ENCODE measurements around the gene PRR30.

The PRR30 gene

DNA sequence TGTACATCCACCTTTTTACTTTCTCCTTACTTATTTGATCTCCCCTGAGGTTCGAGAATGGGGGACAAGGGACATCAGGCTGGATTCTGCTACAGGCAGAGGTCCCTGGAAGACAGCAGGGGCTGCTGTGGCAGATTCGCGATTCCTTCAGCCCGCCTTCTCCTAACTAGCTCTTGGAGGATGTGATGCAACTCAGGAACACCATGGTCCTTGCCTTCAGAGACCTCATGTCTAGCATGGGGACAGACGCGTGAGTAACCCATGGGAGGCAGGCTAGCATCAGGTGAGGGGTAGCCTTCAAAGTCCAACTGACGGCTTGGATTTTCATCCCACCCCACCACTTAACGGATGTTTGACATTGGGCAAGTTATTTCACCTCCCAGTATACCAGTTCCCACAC is 8.7 kb upstream of the PRR30 start:
- no peak for DNase-seq (ENCODE audit: low read depth in 2 of 2)
- H3K4me3 ChIP-seq (replicated peaks in 1 of 2; ENCODE audit: low read depth in 2 of 2, low read length in 2 of 2), result no peak overlapping the region
- TF ChIP-seq, protein P1, sequence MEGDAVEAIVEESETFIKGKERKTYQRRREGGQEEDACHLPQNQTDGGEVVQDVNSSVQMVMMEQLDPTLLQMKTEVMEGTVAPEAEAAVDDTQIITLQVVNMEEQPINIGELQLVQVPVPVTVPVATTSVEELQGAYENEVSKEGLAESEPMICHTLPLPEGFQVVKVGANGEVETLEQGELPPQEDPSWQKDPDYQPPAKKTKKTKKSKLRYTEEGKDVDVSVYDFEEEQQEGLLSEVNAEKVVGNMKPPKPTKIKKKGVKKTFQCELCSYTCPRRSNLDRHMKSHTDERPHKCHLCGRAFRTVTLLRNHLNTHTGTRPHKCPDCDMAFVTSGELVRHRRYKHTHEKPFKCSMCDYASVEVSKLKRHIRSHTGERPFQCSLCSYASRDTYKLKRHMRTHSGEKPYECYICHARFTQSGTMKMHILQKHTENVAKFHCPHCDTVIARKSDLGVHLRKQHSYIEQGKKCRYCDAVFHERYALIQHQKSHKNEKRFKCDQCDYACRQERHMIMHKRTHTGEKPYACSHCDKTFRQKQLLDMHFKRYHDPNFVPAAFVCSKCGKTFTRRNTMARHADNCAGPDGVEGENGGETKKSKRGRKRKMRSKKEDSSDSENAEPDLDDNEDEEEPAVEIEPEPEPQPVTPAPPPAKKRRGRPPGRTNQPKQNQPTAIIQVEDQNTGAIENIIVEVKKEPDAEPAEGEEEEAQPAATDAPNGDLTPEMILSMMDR (IDR thresholded peaks at IDR 0.05; ENCODE audit: low read depth, low read length), result no peak

DNA sequence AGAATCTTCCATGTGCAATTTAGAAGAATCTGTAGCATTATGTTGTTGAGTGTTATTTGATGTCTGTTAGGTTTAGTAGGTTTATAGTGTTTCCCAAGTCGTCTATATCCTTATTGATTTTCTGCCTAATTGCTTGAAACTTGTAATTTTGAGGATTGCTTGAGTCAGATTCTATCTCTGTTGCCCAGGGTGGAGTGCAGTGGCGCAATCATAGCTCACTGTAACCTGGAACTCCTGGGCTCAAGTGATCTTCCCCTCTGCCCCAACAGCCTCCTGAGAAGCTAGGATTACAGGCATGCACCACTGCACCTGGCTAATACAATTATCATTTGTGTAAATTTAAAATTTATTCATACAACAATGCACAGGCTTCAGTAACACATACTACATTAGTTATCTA is 6.5 kb upstream of the PRR30 start:
- H3K4me3 ChIP-seq (replicated peaks in 1 of 2; ENCODE audit: low read depth in 2 of 2, low read length in 2 of 2), result no peak overlapping the region
- DNase-seq (ENCODE audit: low read depth in 2 of 2), result no peak
- TF ChIP-seq, protein P1 (IDR thresholded peaks at IDR 0.05; ENCODE audit: low read depth, low read length), result no peak

DNA sequence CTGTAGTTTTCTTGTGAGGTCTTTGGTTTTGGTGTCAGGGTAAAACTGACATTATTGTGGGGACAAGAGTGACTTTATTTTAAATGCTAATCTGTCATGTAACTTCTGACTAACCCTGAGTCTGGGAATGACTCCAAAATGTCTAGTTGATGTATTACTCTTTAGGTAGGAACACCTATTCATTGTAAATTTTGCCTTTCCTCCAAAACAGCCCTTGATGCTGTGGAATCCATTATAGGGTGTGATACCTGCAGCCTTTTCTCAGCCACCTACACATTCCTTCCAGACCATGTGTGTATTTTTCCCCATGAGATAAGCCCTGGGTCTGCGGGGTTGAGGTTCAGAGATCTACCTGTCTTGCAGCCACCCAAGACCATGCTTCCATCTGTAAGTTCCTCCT is 4.1 kb upstream of the PRR30 start:
- TF ChIP-seq, protein P1 (IDR thresholded peaks at IDR 0.05; ENCODE audit: low read depth, low read length), result no peak
- no peak for DNase-seq (ENCODE audit: low read depth in 2 of 2)
- no peak overlapping the region for H3K4me3 ChIP-seq (replicated peaks in 1 of 2; ENCODE audit: low read depth in 2 of 2, low read length in 2 of 2)

DNA sequence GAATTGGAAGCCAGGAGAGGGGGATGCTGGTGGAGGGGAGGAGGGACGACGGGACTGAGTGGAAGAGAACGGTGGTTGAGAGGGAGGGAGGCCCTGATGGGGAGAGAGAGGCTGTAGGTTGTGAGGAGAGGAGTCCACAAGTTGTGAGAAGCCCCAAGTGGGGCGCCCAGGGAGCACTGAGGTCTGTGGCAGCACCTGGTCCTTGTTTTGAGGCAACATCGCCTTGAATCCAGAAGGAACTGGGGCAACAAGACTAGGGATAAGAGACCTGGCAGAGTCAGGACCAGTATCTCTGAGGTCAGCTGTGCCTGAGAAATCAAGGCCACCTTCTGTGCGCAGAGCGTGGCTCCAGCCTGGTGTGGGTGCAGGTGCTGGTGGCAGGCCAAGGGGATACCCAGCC is 1.1 kb downstream of the PRR30 start:
- no peak for DNase-seq (ENCODE audit: low read depth in 2 of 2)
- H3K4me3 ChIP-seq (replicated peaks in 1 of 2; ENCODE audit: low read depth in 2 of 2, low read length in 2 of 2), result no peak overlapping the region
- TF ChIP-seq, protein P1 (IDR thresholded peaks at IDR 0.05; ENCODE audit: low read depth, low read length), result no peak

DNA sequence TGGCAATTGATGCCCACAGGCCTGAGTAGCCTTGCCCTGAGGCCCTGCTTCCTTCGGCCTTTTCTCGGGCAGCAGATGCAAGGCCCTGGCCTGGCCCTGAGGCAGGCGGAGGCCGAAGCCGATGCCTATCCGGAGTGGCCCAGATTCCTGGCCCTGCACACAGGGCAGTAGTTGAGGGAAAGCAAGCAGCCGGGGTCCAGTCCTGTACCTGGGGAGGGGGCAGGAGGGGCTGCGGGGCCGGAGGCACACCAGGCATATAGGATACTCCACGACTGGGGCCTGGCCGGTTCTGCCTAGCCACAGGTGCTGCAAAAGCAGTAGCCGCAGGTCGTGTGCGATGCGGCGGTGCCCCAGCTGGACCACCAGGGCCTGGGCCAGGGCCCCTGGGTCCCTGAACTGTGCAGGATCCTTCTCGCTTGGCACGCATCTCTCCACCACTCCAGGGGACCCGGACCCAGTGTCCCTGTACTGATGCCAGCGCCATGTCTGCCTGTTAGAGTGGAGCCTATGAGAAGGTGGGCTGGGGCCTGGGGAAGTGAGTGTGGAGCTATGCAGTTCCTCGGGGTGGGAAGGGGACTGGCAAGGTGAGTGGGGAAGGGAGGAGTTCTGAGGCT is 1.8 kb downstream of the PRR30 start:
- no peak overlapping the region for H3K4me3 ChIP-seq (replicated peaks in 1 of 2; ENCODE audit: low read depth in 2 of 2, low read length in 2 of 2)
- TF ChIP-seq, protein P1 (IDR thresholded peaks at IDR 0.05; ENCODE audit: low read depth, low read length), result no peak
- no peak for DNase-seq (ENCODE audit: low read depth in 2 of 2)

DNA sequence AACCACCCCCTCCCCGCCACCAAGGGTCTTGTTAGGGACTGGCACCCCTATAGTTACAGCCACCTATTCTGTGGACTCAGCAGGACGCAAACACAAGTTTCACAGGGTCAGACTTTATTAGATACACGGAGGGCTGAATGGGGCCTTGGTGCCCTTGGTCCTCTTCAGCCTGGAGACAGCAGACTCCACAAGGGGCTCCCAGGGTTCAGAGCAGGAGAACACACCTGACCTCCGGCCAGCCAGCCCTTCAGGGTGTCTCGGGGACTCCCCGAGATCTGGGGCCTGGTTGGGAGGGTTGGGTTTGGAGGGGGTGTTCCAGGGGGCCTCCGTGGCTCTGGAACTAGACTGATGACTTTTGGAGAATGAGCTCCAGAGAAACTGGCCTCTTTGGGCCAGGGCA is 2.5 kb downstream of the PRR30 start:
- TF ChIP-seq, protein P1 (IDR thresholded peaks at IDR 0.05; ENCODE audit: low read depth, low read length), result no peak
- H3K4me3 ChIP-seq (replicated peaks in 1 of 2; ENCODE audit: low read depth in 2 of 2, low read length in 2 of 2), result no peak overlapping the region
- no peak for DNase-seq (ENCODE audit: low read depth in 2 of 2)

DNA sequence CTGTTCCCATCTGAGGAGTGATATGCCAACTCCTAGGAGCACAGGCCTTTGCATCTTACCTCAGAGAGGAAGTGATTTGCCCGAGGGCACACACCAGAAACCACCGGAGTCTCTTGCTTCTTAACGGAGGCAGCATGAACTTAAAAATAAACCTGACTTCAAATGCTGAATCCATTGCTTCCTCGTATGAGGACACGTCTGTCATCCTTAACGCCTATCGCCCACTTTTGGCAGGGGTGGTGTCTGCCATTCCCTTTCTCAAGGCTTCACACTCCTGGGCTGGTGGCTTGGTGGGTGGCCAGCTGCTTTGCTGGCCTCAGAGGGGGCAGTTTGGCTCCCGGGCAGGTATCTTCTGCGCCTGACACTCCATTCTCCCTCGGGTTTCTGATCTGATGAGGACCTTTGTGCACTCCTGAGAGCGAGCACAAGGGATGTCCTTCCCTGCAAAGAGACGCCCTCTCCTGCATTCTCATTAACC is 3.7 kb downstream of the PRR30 start:
- no peak overlapping the region for H3K4me3 ChIP-seq (replicated peaks in 1 of 2; ENCODE audit: low read depth in 2 of 2, low read length in 2 of 2)
- no peak for DNase-seq (ENCODE audit: low read depth in 2 of 2)
- TF ChIP-seq, protein P1 (IDR thresholded peaks at IDR 0.05; ENCODE audit: low read depth, low read length), result no peak

All from cardiac fibroblast (primary cell).